K562 (cell line): Measurements from ENCODE around the gene ERVK3-1. TPM values are rescaled to one million over a fixed set of nuclear protein-coding genes. Genes with fewer than 3 reads are reported as not detected.

Source experiments
- ARNT ChIP-seq, 2 experiments: fragments of 450-650 bp; IDR thresholded peaks; 2 replicates each; pipeline ENCODE4 v1.6.1; 2016; ENCODE audit warnings: mild to moderate bottlenecking in 1 of 2
- BRF1 ChIP-seq: IDR thresholded peaks from 3 replicates; pipeline ENCODE4 v1.6.1; 2011; ENCODE audit warnings: borderline replicate concordance, mild to moderate bottlenecking; ENCODE audit not compliant: insufficient read length; ENCODE audit errors: extremely low read depth
- CC2D1A ChIP-seq: fragments of 450-650 bp; IDR thresholded peaks from 2 replicates; pipeline ENCODE4 v1.6.1; 2017; ENCODE audit warnings: mild to moderate bottlenecking
- FOXJ2 ChIP-seq: fragments of 200-800 bp; sonication (Bioruptor generic); IDR thresholded peaks from 2 replicates; pipeline ENCODE4 v1.6.1; 2016; ENCODE audit warnings: missing genetic modification characterization, missing compliant biosample characterization
- GATAD2A ChIP-seq: fragments of 450-650 bp; IDR thresholded peaks from 2 replicates; pipeline ENCODE4 v1.6.1; 2017
- GTF2E2 ChIP-seq: fragments of 200-800 bp; sonication (Bioruptor generic); IDR thresholded peaks from 2 replicates; pipeline ENCODE4 v1.6.1; 2016; ENCODE audit warnings: missing genetic modification characterization, missing compliant biosample characterization
- KDM2B ChIP-seq: fragments of 250-450 bp; sonication (Bioruptor Pico); IDR thresholded peaks from 2 replicates; pipeline ENCODE4 v1.8.0; 2021; ENCODE audit warnings: mild to moderate bottlenecking, moderate library complexity
- LCOR ChIP-seq: sonication (generic); formaldehyde crosslinking; IDR thresholded peaks from 2 replicates; pipeline ENCODE4 v1.8.0; 2022; ENCODE audit warnings: mild to moderate bottlenecking, missing genetic modification reagents
- RBM14 ChIP-seq: fragments of 200-400 bp; formaldehyde crosslinking; IDR thresholded peaks from 2 replicates; pipeline ENCODE4 v1.6.1; 2018; ENCODE audit warnings: low read depth, mild to moderate bottlenecking, low read length, moderate library complexity, borderline replicate concordance; ENCODE audit not compliant: insufficient read depth
- SIN3B ChIP-seq: fragments of 450-650 bp; IDR thresholded peaks from 2 replicates; pipeline ENCODE4 v1.6.1; 2017; ENCODE audit warnings: low read depth, mild to moderate bottlenecking, moderate library complexity
- SP2 ChIP-seq: IDR thresholded peaks from 2 replicates; pipeline ENCODE4 v1.6.1; 2011; ENCODE audit warnings: mild to moderate bottlenecking, low read depth, low read length, moderate library complexity; ENCODE audit not compliant: poor library complexity, severe bottlenecking; ENCODE audit errors: extremely low read depth
- STAG1 ChIP-seq: sonication (generic); formaldehyde crosslinking; IDR thresholded peaks from 2 replicates; pipeline ENCODE4 v1.5.0; 2020; ENCODE audit warnings: missing genetic modification reagents, borderline replicate concordance
- U2AF2 ChIP-seq: fragments of 200-400 bp; formaldehyde crosslinking; optimal IDR thresholded peaks from 2 replicates; pipeline ENCODE3; 2017; ENCODE audit warnings: low read depth, mild to moderate bottlenecking, low read length
- USF1 ChIP-seq: sonication (generic); formaldehyde crosslinking; IDR thresholded peaks from 2 replicates; pipeline ENCODE4 v1.9.0; 2022; ENCODE audit warnings: mild to moderate bottlenecking, missing genetic modification reagents
- ZNF121 ChIP-seq: sonication (generic); formaldehyde crosslinking; conservative IDR thresholded peaks from 2 replicates; pipeline ENCODE4 v1.8.0; 2022; ENCODE audit warnings: missing genetic modification reagents
- ZNF316 ChIP-seq: fragments of 450-650 bp; IDR thresholded peaks from 2 replicates; pipeline ENCODE4 v1.6.1; 2016
- ZNF518B ChIP-seq: fragments of 250-450 bp; sonication (Bioruptor Pico); IDR thresholded peaks from 2 replicates; pipeline ENCODE4 v1.5.0; 2021; ENCODE audit warnings: mild to moderate bottlenecking, moderate library complexity
- polyA plus RNA-seq, 8 experiments: library from polyadenylated mRNA; depleted of rRNA in 4 of 8; stranded (reverse) in 5 of 8; unstranded in 3 of 8; fragments of >200 nt; fragmentation: Nextera tagmentation in 2 of 8; fragmentation: Illumina TruSeq in 1 of 8; extraction: Ambion mirVana in 2 of 8; extraction: Trizol in 1 of 8; gene quantifications; 2 replicates each; pipeline versions ENCODE4 v1.2.1 to v1.2.3, GENCODE V29; 2011 to 2014; ENCODE audit warnings: inconsistent platforms in 1 of 8, missing spikeins in 1 of 8
- total RNA-seq, 7 experiments: library from RNA; depleted of rRNA in 6 of 7; stranded (reverse); fragments of >200 nt in 6 of 7; fragmentation: Illumina TruSeq in 2 of 7; extraction: Trizol in 2 of 7; gene quantifications; 2 replicates each; pipeline versions ENCODE4 v1.2.1 to v1.2.3, GENCODE V29; 2011 to 2021; ENCODE audit warnings: low replicate concordance in 1 of 7
- TF ChIP-seq, protein P1 (sequence below): sonication (generic); formaldehyde crosslinking; IDR thresholded peaks from 2 replicates; pipeline ENCODE4 v1.8.0; 2022; ENCODE audit warnings: mild to moderate bottlenecking, missing genetic modification reagents
- TF ChIP-seq, protein P2 (sequence below), 2 experiments: IDR thresholded peaks; 2 replicates each; pipeline ENCODE4 v1.6.1; 2011; ENCODE audit warnings: borderline replicate concordance in 1 of 2, control low read depth in 1 of 2, low read depth in 1 of 2, low read length in 1 of 2, mild to moderate bottlenecking in 1 of 2, mixed read lengths in 1 of 2, moderate library complexity in 1 of 2; ENCODE audit not compliant: insufficient read depth in 1 of 2, insufficient read length in 1 of 2, poor library complexity in 1 of 2, severe bottlenecking in 1 of 2; ENCODE audit errors: extremely low read depth in 1 of 2
- TF ChIP-seq, protein P3 (sequence below): sonication (generic); formaldehyde crosslinking; IDR thresholded peaks from 2 replicates; pipeline ENCODE4 v1.8.0; 2022; ENCODE audit warnings: mild to moderate bottlenecking, missing genetic modification reagents

The ERVK3-1 gene
- total and polyA plus RNA-seq, 9 of the 15 experiments (the other 6 are each of a cell fraction or from before 2014, with no cell fraction given) = 87.6 to 299 (median 119) TPM

GRCh38 chr19:58362272-58362994 is 57.3 kb downstream of the ERVK3-1 start, which contains the start of gene ZNF497 (continued):
- TF ChIP-seq, protein P1, sequence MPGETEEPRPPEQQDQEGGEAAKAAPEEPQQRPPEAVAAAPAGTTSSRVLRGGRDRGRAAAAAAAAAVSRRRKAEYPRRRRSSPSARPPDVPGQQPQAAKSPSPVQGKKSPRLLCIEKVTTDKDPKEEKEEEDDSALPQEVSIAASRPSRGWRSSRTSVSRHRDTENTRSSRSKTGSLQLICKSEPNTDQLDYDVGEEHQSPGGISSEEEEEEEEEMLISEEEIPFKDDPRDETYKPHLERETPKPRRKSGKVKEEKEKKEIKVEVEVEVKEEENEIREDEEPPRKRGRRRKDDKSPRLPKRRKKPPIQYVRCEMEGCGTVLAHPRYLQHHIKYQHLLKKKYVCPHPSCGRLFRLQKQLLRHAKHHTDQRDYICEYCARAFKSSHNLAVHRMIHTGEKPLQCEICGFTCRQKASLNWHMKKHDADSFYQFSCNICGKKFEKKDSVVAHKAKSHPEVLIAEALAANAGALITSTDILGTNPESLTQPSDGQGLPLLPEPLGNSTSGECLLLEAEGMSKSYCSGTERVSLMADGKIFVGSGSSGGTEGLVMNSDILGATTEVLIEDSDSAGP = no peak
- no peak for TF ChIP-seq RBM14
- peak; percentile 55 for TF ChIP-seq ZNF316
- TF ChIP-seq GATAD2A = no peak
- no peak for TF ChIP-seq U2AF2
- TF ChIP-seq GTF2E2 (tag) = peak; percentile 96; the same call in 1 of the 2 replicates
- no peak for TF ChIP-seq USF1 (CRISPR knock-in tag)
- TF ChIP-seq LCOR (CRISPR knock-in tag) = peak; percentile 10; the same call in 1 of the 2 replicates
- peak in 1 of 2 experiments; percentile 64; a peak in 2 of 4 replicates for TF ChIP-seq ARNT (IDR thresholded peaks at IDR 0.05)
- TF ChIP-seq KDM2B = no peak
- TF ChIP-seq SIN3B = peak; percentile 87
- TF ChIP-seq, protein P2, sequence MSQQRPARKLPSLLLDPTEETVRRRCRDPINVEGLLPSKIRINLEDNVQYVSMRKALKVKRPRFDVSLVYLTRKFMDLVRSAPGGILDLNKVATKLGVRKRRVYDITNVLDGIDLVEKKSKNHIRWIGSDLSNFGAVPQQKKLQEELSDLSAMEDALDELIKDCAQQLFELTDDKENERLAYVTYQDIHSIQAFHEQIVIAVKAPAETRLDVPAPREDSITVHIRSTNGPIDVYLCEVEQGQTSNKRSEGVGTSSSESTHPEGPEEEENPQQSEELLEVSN (IDR thresholded peaks at IDR 0.05; ENCODE audit: borderline replicate concordance in 1 of 2, extremely low read depth in 1 of 2, insufficient read depth in 1 of 2, insufficient read length in 1 of 2, low read depth in 1 of 2, low read length in 1 of 2, poor library complexity in 1 of 2, severe bottlenecking in 1 of 2) = peak; percentile 47 to 73
- peak; percentile 96 for TF ChIP-seq SP2
- TF ChIP-seq FOXJ2 (tag) = peak; percentile 94
- TF ChIP-seq STAG1 = no peak
- TF ChIP-seq ZNF121 = no peak
- no peak for TF ChIP-seq ZNF518B
- no peak for TF ChIP-seq BRF1
- TF ChIP-seq, protein P3, sequence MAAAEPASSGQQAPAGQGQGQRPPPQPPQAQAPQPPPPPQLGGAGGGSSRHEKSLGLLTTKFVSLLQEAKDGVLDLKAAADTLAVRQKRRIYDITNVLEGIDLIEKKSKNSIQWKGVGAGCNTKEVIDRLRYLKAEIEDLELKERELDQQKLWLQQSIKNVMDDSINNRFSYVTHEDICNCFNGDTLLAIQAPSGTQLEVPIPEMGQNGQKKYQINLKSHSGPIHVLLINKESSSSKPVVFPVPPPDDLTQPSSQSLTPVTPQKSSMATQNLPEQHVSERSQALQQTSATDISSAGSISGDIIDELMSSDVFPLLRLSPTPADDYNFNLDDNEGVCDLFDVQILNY (CRISPR knock-in tag) = no peak
- peak; percentile 50; the same call in 1 of the 2 replicates for TF ChIP-seq CC2D1A
